H1 (cell line): ENCODE measurements around the gene MACROD1.

Experiments used
- CBX5 ChIP-seq: fragments of 300-800, 300-1000 bp; sonication (generic); IDR thresholded peaks from 2 replicates; pipeline ENCODE4 v1.7.1; 2016; ENCODE audit warnings: antibody characterized with exemption, low read length, low read depth
- HDAC2 ChIP-seq, 2 experiments: fragments of 300-600 bp in 1 of 2; sonication (generic) in 1 of 2; IDR thresholded peaks; 2 replicates each; pipeline ENCODE4 v1.6.1; 2011 to 2012; ENCODE audit warnings: low read depth in 2 of 2, low read length in 2 of 2, mild to moderate bottlenecking in 2 of 2, moderate library complexity in 2 of 2, borderline replicate concordance in 1 of 2, inconsistent platforms in 1 of 2
- JUN ChIP-seq: IDR thresholded peaks from 2 replicates; pipeline ENCODE4 v1.6.1; 2011; ENCODE audit warnings: low read depth, mild to moderate bottlenecking, improper control_type of control experiment, low read length
- JUND ChIP-seq: IDR thresholded peaks from 2 replicates; pipeline ENCODE4 v1.6.1; 2011; ENCODE audit warnings: mild to moderate bottlenecking, improper control_type of control experiment, low read length
- POLR2A ChIP-seq, 2 experiments: IDR thresholded peaks; 1 replicate in 1 of 2; 2 replicates in 1 of 2; pipeline ENCODE4 v1.6.1; 2011; ENCODE audit warnings: low read depth in 2 of 2, low read length in 2 of 2, mild to moderate bottlenecking in 2 of 2; ENCODE audit errors: control extremely low read depth in 1 of 2
- POLR2AphosphoS5 ChIP-seq: IDR thresholded peaks from 2 replicates; pipeline ENCODE4 v1.6.1; 2011; ENCODE audit warnings: low read depth, low read length
- RAD21 ChIP-seq, 2 experiments: IDR thresholded peaks in 1 of 2; conservative IDR thresholded peaks in 1 of 2; 2 replicates each; pipeline ENCODE4 v1.6.1; 2011; ENCODE audit warnings: low read depth in 2 of 2, low read length in 2 of 2, improper control_type of control experiment in 1 of 2, inconsistent platforms in 1 of 2, mild to moderate bottlenecking in 1 of 2, moderate library complexity in 1 of 2
- SIX5 ChIP-seq: IDR thresholded peaks from 2 replicates; pipeline ENCODE4 v1.6.1; 2011; ENCODE audit warnings: mild to moderate bottlenecking, low read depth, low read length
- SP2 ChIP-seq: IDR thresholded peaks from 2 replicates; pipeline ENCODE4 v1.6.1; 2012; ENCODE audit warnings: mild to moderate bottlenecking, low read length, inconsistent platforms
- TF ChIP-seq, protein P1 (sequence below), 3 experiments: IDR thresholded peaks; 1 replicate in 2 of 3; 2 replicates in 1 of 3; pipeline versions ENCODE4 v1.5.1 to v1.6.1; 2011; ENCODE audit warnings: low read length in 3 of 3, mild to moderate bottlenecking in 3 of 3, inconsistent platforms in 2 of 3, low read depth in 1 of 3, moderate library complexity in 1 of 3; ENCODE audit not compliant: insufficient read depth in 1 of 3; ENCODE audit errors: control extremely low read depth in 1 of 3
- TF ChIP-seq, protein P2 (sequence below): IDR thresholded peaks from 2 replicates; pipeline ENCODE4 v1.6.1; 2012; ENCODE audit warnings: low read length, inconsistent platforms
- TF ChIP-seq, protein P3 (sequence below): IDR thresholded peaks from 2 replicates; pipeline ENCODE4 v1.6.1; 2011; ENCODE audit warnings: low read depth, mild to moderate bottlenecking, low read length; ENCODE audit not compliant: insufficient read depth

DNA sequence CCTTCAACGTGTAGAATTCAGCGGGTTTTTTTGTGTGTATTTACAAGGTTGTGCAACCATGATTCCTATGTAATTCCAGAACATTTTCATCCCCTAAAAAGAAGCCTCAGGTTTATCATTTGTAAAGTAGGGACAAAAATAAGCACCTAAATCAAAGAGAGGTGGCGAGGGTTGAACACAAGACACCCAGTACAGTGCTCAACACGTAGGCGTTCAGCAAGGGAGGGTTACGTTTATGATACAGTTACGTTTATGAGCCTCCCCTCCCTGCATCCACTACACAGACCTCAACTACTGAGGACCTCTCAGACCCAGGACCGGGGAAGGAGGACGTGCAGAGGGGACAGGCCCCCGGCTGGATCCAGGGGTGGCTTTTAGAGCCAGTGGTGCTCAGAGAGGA lies 85.5 kb downstream of the MACROD1 start:
- TF ChIP-seq, protein P1, sequence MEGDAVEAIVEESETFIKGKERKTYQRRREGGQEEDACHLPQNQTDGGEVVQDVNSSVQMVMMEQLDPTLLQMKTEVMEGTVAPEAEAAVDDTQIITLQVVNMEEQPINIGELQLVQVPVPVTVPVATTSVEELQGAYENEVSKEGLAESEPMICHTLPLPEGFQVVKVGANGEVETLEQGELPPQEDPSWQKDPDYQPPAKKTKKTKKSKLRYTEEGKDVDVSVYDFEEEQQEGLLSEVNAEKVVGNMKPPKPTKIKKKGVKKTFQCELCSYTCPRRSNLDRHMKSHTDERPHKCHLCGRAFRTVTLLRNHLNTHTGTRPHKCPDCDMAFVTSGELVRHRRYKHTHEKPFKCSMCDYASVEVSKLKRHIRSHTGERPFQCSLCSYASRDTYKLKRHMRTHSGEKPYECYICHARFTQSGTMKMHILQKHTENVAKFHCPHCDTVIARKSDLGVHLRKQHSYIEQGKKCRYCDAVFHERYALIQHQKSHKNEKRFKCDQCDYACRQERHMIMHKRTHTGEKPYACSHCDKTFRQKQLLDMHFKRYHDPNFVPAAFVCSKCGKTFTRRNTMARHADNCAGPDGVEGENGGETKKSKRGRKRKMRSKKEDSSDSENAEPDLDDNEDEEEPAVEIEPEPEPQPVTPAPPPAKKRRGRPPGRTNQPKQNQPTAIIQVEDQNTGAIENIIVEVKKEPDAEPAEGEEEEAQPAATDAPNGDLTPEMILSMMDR (IDR thresholded peaks at IDR 0.05; ENCODE audit: control extremely low read depth in 1 of 3, insufficient read depth in 1 of 3, low read depth in 1 of 3, low read length in 3 of 3) = no peak
- TF ChIP-seq RAD21 (IDR thresholded peaks at IDR 0.05 in 1 of 2, conservative IDR thresholded peaks at IDR 0.05 in 1 of 2; ENCODE audit: low read depth in 2 of 2, low read length in 2 of 2) (no peak), HDAC2 (IDR thresholded peaks at IDR 0.05; ENCODE audit: borderline replicate concordance in 1 of 2, low read depth in 2 of 2, low read length in 2 of 2) (no peak), JUND (no peak), JUN (no peak), POLR2A (IDR thresholded peaks at IDR 0.05; ENCODE audit: control extremely low read depth in 1 of 2, low read depth in 2 of 2, low read length in 2 of 2) (no peak), CBX5 (no peak), SIX5 (no peak), SP2 (no peak), POLR2AphosphoS5 (no peak)
- TF ChIP-seq, protein P2, sequence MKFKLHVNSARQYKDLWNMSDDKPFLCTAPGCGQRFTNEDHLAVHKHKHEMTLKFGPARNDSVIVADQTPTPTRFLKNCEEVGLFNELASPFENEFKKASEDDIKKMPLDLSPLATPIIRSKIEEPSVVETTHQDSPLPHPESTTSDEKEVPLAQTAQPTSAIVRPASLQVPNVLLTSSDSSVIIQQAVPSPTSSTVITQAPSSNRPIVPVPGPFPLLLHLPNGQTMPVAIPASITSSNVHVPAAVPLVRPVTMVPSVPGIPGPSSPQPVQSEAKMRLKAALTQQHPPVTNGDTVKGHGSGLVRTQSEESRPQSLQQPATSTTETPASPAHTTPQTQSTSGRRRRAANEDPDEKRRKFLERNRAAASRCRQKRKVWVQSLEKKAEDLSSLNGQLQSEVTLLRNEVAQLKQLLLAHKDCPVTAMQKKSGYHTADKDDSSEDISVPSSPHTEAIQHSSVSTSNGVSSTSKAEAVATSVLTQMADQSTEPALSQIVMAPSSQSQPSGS = no peak
- TF ChIP-seq, protein P3, sequence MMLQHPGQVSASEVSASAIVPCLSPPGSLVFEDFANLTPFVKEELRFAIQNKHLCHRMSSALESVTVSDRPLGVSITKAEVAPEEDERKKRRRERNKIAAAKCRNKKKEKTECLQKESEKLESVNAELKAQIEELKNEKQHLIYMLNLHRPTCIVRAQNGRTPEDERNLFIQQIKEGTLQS = no peak
